DOHH2 (cell line): Measurements from ENCODE around the gene TRIM45.

Experiments used
- H3F3A ChIP-seq: fragments of 200-600 bp; sonication (generic), shearing (Covaris generic); 2 replicates; pipeline ENCODE4 v1.6.0; 2016; ENCODE audit warnings: antibody characterized with exemption, mild to moderate bottlenecking; ENCODE audit not compliant: control insufficient read depth, insufficient read depth
- H3K27ac ChIP-seq: fragments of 200-600 bp; sonication (generic); 2 replicates; pipeline ENCODE4 v1.5.1; 2014; ENCODE audit warnings: low read depth, mild to moderate bottlenecking, low read length, moderate library complexity
- H3K27me3 ChIP-seq: fragments of 200-600 bp; sonication (generic); 2 replicates; pipeline ENCODE4 v1.6.1; 2014; ENCODE audit warnings: mild to moderate bottlenecking, low read length, mixed read lengths; ENCODE audit not compliant: control insufficient read depth
- H3K36me3 ChIP-seq: fragments of 200-600 bp; sonication (generic); 2 replicates; pipeline ENCODE4 v1.6.1; 2014; ENCODE audit warnings: mild to moderate bottlenecking, low read length, moderate library complexity, mixed read lengths; ENCODE audit not compliant: control insufficient read depth
- H3K4me1 ChIP-seq: fragments of 200-600 bp; sonication (generic); 2 replicates; pipeline ENCODE4 v1.6.1; 2014; ENCODE audit warnings: mild to moderate bottlenecking, low read length, mixed read lengths; ENCODE audit not compliant: control insufficient read depth
- H3K4me2 ChIP-seq: fragments of 200-600 bp; sonication (generic); 2 replicates; pipeline ENCODE4 v1.6.0; 2014; ENCODE audit warnings: mild to moderate bottlenecking, low read length, moderate library complexity
- H3K4me3 ChIP-seq: fragments of 200-600 bp; sonication (generic); 2 replicates; pipeline ENCODE4 v1.5.1; 2014; ENCODE audit warnings: mild to moderate bottlenecking, low read length, mixed read lengths
- H3K79me2 ChIP-seq: fragments of 200-600 bp; sonication (generic); 2 replicates; pipeline ENCODE4 v1.6.1; 2014; ENCODE audit warnings: mild to moderate bottlenecking, low read length, mixed read lengths; ENCODE audit not compliant: control insufficient read depth
- H3K9me2 ChIP-seq: fragments of 200-600 bp; sonication (generic); replicated peaks from 2 replicates; pipeline ENCODE4 v1.6.1; 2014; ENCODE audit warnings: mild to moderate bottlenecking, low read length, mixed read lengths; ENCODE audit not compliant: control insufficient read depth
- H3K9me3 ChIP-seq: fragments of 200-600 bp; sonication (generic); 2 replicates; pipeline ENCODE4 v1.6.1; 2014; ENCODE audit warnings: antibody characterized with exemption, low read length, mixed read lengths; ENCODE audit not compliant: control insufficient read depth, insufficient read depth
- H4K20me1 ChIP-seq: fragments of 200-600 bp; sonication (generic); 2 replicates; pipeline ENCODE4 v1.6.0; 2014; ENCODE audit warnings: low read depth, mild to moderate bottlenecking, antibody characterized with exemption, low read length, moderate library complexity; ENCODE audit not compliant: control insufficient read depth, insufficient read depth
- CTCF ChIP-seq: fragments of 200-600 bp; sonication (generic); IDR thresholded peaks from one replicate; pipeline ENCODE4 v1.5.1; 2014; ENCODE audit warnings: antibody characterized with exemption, mild to moderate bottlenecking, low read depth, low read length; ENCODE audit not compliant: poor library complexity, severe bottlenecking
- EZH2phosphoT487 ChIP-seq: fragments of 200-600 bp; sonication (generic); IDR thresholded peaks from 2 replicates; pipeline ENCODE4 v1.6.1; 2017; ENCODE audit warnings: borderline replicate concordance, mild to moderate bottlenecking, antibody characterized with exemption, low read length, moderate library complexity, mixed read lengths

TRIM45 gene

DNA sequence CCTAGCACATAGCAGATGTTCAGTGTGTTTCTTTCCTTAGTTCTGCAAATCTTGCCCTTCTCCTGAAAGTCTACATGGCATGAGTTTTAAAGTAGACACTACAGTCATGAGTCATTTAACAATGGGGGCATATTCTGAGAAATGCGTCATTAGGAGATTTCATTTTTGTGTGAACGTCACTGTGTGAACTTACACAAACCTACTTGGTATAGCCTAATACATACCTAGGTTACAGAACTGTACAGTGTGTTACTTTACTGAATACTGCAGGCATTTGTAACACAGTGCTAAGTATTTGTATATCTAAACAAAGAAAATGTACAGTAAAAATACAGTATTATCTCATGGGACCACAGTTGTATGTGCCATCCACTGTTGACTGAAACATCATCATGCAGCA lies 51.4 kb downstream of the TRIM45 start:
- peaks cover 68% of the 10 kb centered on the region for H3K79me2 ChIP-seq
- peaks cover 91% of the 10 kb centered on the region for H3K36me3 ChIP-seq
- H3K9me2 ChIP-seq: no peaks in the 10 kb centered on the region

GRCh38 chr1:117069220-117069844 lies 52.2 kb downstream of the TRIM45 start:
- TF ChIP-seq EZH2phosphoT487 (no peak), CTCF (peak; percentile 30)
- peaks cover 72% of the 10 kb centered on the region for H3K79me2 ChIP-seq
- no peak overlapping the region for H3K27ac ChIP-seq
- no peaks in the 10 kb centered on the region for H3K27me3 ChIP-seq
- no peaks in the 10 kb centered on the region for H3K9me3 ChIP-seq
- no peaks in the 10 kb centered on the region for H3K4me1 ChIP-seq
- no peaks in the 10 kb centered on the region for H3K9me2 ChIP-seq
- H3K4me2 ChIP-seq: no peak overlapping the region
- peaks cover 91% of the 10 kb centered on the region for H3K36me3 ChIP-seq
- H3F3A ChIP-seq: no peaks in the 10 kb centered on the region
- peaks cover 6% of the 10 kb centered on the region; the same call in 1 of the 2 replicates for H4K20me1 ChIP-seq
- no peak overlapping the region for H3K4me3 ChIP-seq

More for the DNA sequence above, 51.4 kb downstream of the TRIM45 start:
- Histone ChIP-seq H3K4me3 (no peak overlapping the region), H3K27ac (no peak overlapping the region), H3K27me3 (no peaks in the 10 kb centered on the region), H3K9me3 (no peaks in the 10 kb centered on the region), H3K4me1 (no peaks in the 10 kb centered on the region), H3K4me2 (no peak overlapping the region), H4K20me1 (peaks cover 6% of the 10 kb centered on the region; the same call in 1 of the 2 replicates), H3F3A (no peaks in the 10 kb centered on the region)
- no peak for TF ChIP-seq CTCF
- TF ChIP-seq EZH2phosphoT487: no peak

- H3K4me3 ChIP-seq: no peak overlapping the region
- H3K4me2 ChIP-seq: no peak overlapping the region
- peaks cover 3% of the 10 kb centered on the region; the same call in 1 of the 2 replicates for H3K4me1 ChIP-seq
- H3K9me3 ChIP-seq: no peaks in the 10 kb centered on the region
- peaks cover 79% of the 10 kb centered on the region for H3K79me2 ChIP-seq
- no peaks in the 10 kb centered on the region for H3K9me2 ChIP-seq
- no peaks in the 10 kb centered on the region for H3F3A ChIP-seq
- no peak for TF ChIP-seq EZH2phosphoT487
- no peak for TF ChIP-seq CTCF
- no peaks in the 10 kb centered on the region for H3K27me3 ChIP-seq
- H3K36me3 ChIP-seq: peaks cover 91% of the 10 kb centered on the region
- no peak overlapping the region for H3K27ac ChIP-seq
- H4K20me1 ChIP-seq: peaks cover 6% of the 10 kb centered on the region; the same call in 1 of the 2 replicates
These were observed 53.0 kb downstream of the TRIM45 start for GRCh38 chr1:117068580-117068979.
